NB4 (cell line): Measurements from ENCODE around the gene SURF2.
"Not testable (repeated sequence)": the region's sequence is repeated elsewhere in the genome, so short reads cannot be mapped to it uniquely, and the experiment has no call there.

ENCODE experiments used
- CTCF ChIP-seq: IDR thresholded peaks from one replicate; pipeline ENCODE4 v1.5.1; 2012; ENCODE audit warnings: low read depth, low read length
- POLR2A ChIP-seq: IDR thresholded peaks from 2 replicates; pipeline ENCODE4 v1.6.1; 2011; ENCODE audit warnings: mild to moderate bottlenecking; ENCODE audit not compliant: insufficient read length; ENCODE audit errors: extremely low read depth

- TF ChIP-seq CTCF, POLR2A: not testable (repeated sequence)
Observed at GRCh38 chr9:133327021-133327420, 29.3 kb upstream of the SURF2 start.
